ENCODE measurements around the gene ERBB4. TPM values are rescaled to one million over a fixed set of nuclear protein-coding genes. Genes with fewer than 3 reads are reported as not detected.

The ERBB4 gene
- total RNA-seq, 1 donor from 2014 or later = 2.8 TPM

GRCh38 chr2:212379103-212379502, 159.5 kb downstream of the ERBB4 start:
- Mint-ChIP-seq H3K36me3 (ENCODE audit: unreplicated experiment) (no peaks in the 10 kb centered on the region), H3K27me3 (ENCODE audit: unreplicated experiment) (no peaks in the 10 kb centered on the region), H3K4me3 (ENCODE audit: unreplicated experiment) (no peak overlapping the region), H3K9me3 (ENCODE audit: unreplicated experiment) (no peaks in the 10 kb centered on the region), H3K27ac (ENCODE audit: unreplicated experiment) (no peak overlapping the region), H3K4me1 (ENCODE audit: unreplicated experiment) (no peaks in the 10 kb centered on the region)
- TF ChIP-seq CTCF (IDR thresholded peaks at IDR 0.05) = no peak
- no peak for DNase-seq (ENCODE audit: extremely low spot score, unreplicated experiment)

GRCh38 chr2:212367431-212367830, 171.2 kb downstream of the ERBB4 start:
- DNase-seq (ENCODE audit: extremely low spot score, unreplicated experiment) = no peak
- Mint-ChIP-seq H3K36me3 (ENCODE audit: unreplicated experiment) (no peaks in the 10 kb centered on the region), H3K9me3 (ENCODE audit: unreplicated experiment) (peaks cover 4% of the 10 kb centered on the region), H3K27ac (ENCODE audit: unreplicated experiment) (no peak overlapping the region), H3K4me3 (ENCODE audit: unreplicated experiment) (no peak overlapping the region), H3K4me1 (ENCODE audit: unreplicated experiment) (no peaks in the 10 kb centered on the region), H3K27me3 (ENCODE audit: unreplicated experiment) (no peaks in the 10 kb centered on the region)
- TF ChIP-seq CTCF (IDR thresholded peaks at IDR 0.05) = no peak

GRCh38 chr2:212364112-212364985, 174.3 kb downstream of the ERBB4 start:
- no peak overlapping the region for H3K4me3 Mint-ChIP-seq (ENCODE audit: unreplicated experiment)
- no peak for TF ChIP-seq CTCF (IDR thresholded peaks at IDR 0.05)
- H3K36me3 Mint-ChIP-seq (ENCODE audit: unreplicated experiment) = no peaks in the 10 kb centered on the region
- H3K4me1 Mint-ChIP-seq (ENCODE audit: unreplicated experiment) = no peaks in the 10 kb centered on the region
- H3K27ac Mint-ChIP-seq (ENCODE audit: unreplicated experiment) = no peak overlapping the region
- no peaks in the 10 kb centered on the region for H3K27me3 Mint-ChIP-seq (ENCODE audit: unreplicated experiment)
- peaks cover 4% of the 10 kb centered on the region for H3K9me3 Mint-ChIP-seq (ENCODE audit: unreplicated experiment)
- no peak for DNase-seq (ENCODE audit: extremely low spot score, unreplicated experiment)

- Mint-ChIP-seq H3K27ac (ENCODE audit: unreplicated experiment) (no peak overlapping the region), H3K9me3 (ENCODE audit: unreplicated experiment) (no peaks in the 10 kb centered on the region), H3K4me1 (ENCODE audit: unreplicated experiment) (no peaks in the 10 kb centered on the region), H3K4me3 (ENCODE audit: unreplicated experiment) (no peak overlapping the region), H3K36me3 (ENCODE audit: unreplicated experiment) (no peaks in the 10 kb centered on the region), H3K27me3 (ENCODE audit: unreplicated experiment) (no peaks in the 10 kb centered on the region)
- no peak for DNase-seq (ENCODE audit: extremely low spot score, unreplicated experiment)
- no peak for TF ChIP-seq CTCF (IDR thresholded peaks at IDR 0.05)
Observed at GRCh38 chr2:212361174-212361756, 177.3 kb downstream of the ERBB4 start.

- H3K27ac Mint-ChIP-seq (ENCODE audit: unreplicated experiment) = no peak overlapping the region
- H3K36me3 Mint-ChIP-seq (ENCODE audit: unreplicated experiment) = no peaks in the 10 kb centered on the region
- DNase-seq (ENCODE audit: extremely low spot score, unreplicated experiment) = no peak
- no peaks in the 10 kb centered on the region for H3K27me3 Mint-ChIP-seq (ENCODE audit: unreplicated experiment)
- H3K4me3 Mint-ChIP-seq (ENCODE audit: unreplicated experiment) = no peak overlapping the region
- TF ChIP-seq CTCF (IDR thresholded peaks at IDR 0.05) = no peak
- H3K9me3 Mint-ChIP-seq (ENCODE audit: unreplicated experiment) = no peaks in the 10 kb centered on the region
- no peaks in the 10 kb centered on the region for H3K4me1 Mint-ChIP-seq (ENCODE audit: unreplicated experiment)
Observed at GRCh38 chr2:212360068-212360460, 178.5 kb downstream of the ERBB4 start.
